HEK293T (cell line): ENCODE results near the gene ANOS1.

Experiments used
- CTCF ChIA-PET: fragments of 350-600 bp; formaldehyde crosslinking; extraction: SDS; loops from one replicate; lab custom pipeline; 2021; ENCODE audit warnings: antibody characterized with exemption, inconsistent platforms; lab: Yijun Ruan, JAX
- POLR2A ChIA-PET: fragments of 350-600 bp; formaldehyde crosslinking; extraction: SDS; loops from one replicate; lab custom pipeline; 2020; ENCODE audit warnings: antibody characterized with exemption, inconsistent platforms; lab: Yijun Ruan, JAX
- DNase-seq: peaks from one replicate; pipeline ENCODE4 v3.0.0; 2012; ENCODE audit warnings: mixed read lengths; ENCODE audit errors: extremely low spot score
- ARNT ChIP-seq: fragments of 450-650 bp; IDR thresholded peaks from 2 replicates; pipeline ENCODE4 v1.6.1; 2017; ENCODE audit warnings: mild to moderate bottlenecking
- BHLHE40 ChIP-seq: fragments of 450-650 bp; IDR thresholded peaks from 2 replicates; pipeline ENCODE4 v1.6.1; 2016; ENCODE audit warnings: mild to moderate bottlenecking, moderate library complexity, borderline replicate concordance
- CTBP1 ChIP-seq: fragments of 450-650 bp; IDR thresholded peaks from 2 replicates; pipeline ENCODE4 v1.6.1; 2016; ENCODE audit warnings: borderline replicate concordance
- ELF4 ChIP-seq: fragments of 450-650 bp; IDR thresholded peaks from 2 replicates; pipeline ENCODE4 v1.6.1; 2017; ENCODE audit warnings: antibody characterized with exemption
- FOXA1 ChIP-seq: fragments of 450-650 bp; IDR thresholded peaks from 2 replicates; pipeline ENCODE4 v1.6.1; 2016; ENCODE audit warnings: mild to moderate bottlenecking
- FOXK2 ChIP-seq: fragments of 450-650 bp; IDR thresholded peaks from 2 replicates; pipeline ENCODE4 v1.6.1; 2016; ENCODE audit warnings: mild to moderate bottlenecking
- FOXM1 ChIP-seq: fragments of 450-650 bp; IDR thresholded peaks from 2 replicates; pipeline ENCODE4 v1.6.1; 2017; ENCODE audit warnings: mild to moderate bottlenecking, borderline replicate concordance
- HDGF ChIP-seq: fragments of 450-650 bp; IDR thresholded peaks from 2 replicates; pipeline ENCODE4 v1.6.1; 2017; ENCODE audit warnings: antibody characterized with exemption, borderline replicate concordance
- L3MBTL2 ChIP-seq: fragments of 450-650 bp; conservative IDR thresholded peaks from 2 replicates; pipeline ENCODE4 v1.6.1; 2016; ENCODE audit warnings: mild to moderate bottlenecking
- LEF1 ChIP-seq: fragments of 450-650 bp; IDR thresholded peaks from 2 replicates; pipeline ENCODE4 v1.6.1; 2017; ENCODE audit warnings: mild to moderate bottlenecking, borderline replicate concordance
- NFRKB ChIP-seq: fragments of 450-650 bp; IDR thresholded peaks from 2 replicates; pipeline ENCODE4 v1.6.1; 2016; ENCODE audit warnings: mild to moderate bottlenecking, moderate library complexity
- PKNOX1 ChIP-seq: fragments of 450-650 bp; IDR thresholded peaks from 2 replicates; pipeline ENCODE4 v1.6.1; 2016
- SP1 ChIP-seq: fragments of 450-650 bp; IDR thresholded peaks from 2 replicates; pipeline ENCODE4 v1.6.1; 2017
- SUZ12 ChIP-seq: fragments of 450-650 bp; IDR thresholded peaks from 2 replicates; pipeline ENCODE4 v1.6.1; 2016; ENCODE audit warnings: mild to moderate bottlenecking
- TARDBP ChIP-seq: fragments of 450-650 bp; IDR thresholded peaks from 2 replicates; pipeline ENCODE4 v1.6.1; 2016
- ZNF384 ChIP-seq: fragments of 450-650 bp; IDR thresholded peaks from 2 replicates; pipeline ENCODE4 v1.6.1; 2016

Gene ANOS1

DNA sequence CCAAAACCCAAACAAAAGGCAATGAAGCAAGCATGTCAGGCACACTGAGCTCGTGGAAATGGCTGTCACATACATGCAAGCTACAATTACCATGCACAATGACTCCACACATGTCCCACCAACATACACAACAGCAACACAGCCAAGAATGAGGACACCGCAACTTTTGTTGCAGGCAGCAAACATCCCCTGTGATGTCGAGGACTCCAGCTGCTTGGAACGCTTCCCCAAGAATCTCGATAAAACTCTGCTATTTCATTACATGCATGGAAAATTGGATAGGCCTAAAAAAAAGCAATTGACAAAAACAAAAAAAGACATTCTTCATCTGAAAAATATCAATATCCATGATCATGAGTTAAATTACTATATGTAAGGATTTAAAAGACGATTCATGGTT is 11.8 kb downstream of the ANOS1 start:
- DNase-seq, result no peak
- ChIA-PET POLR2A (no interaction called here), CTCF (interaction anchor here (0.6 kb wide), 1 partner anchor 79 kb away, joined by 10 read pairs; no protein-coding TSS in a partner anchor)
- no peak for TF ChIP-seq FOXK2
- TF ChIP-seq ELF4, result no peak
- TF ChIP-seq FOXM1, result no peak
- no peak for TF ChIP-seq BHLHE40
- no peak for TF ChIP-seq TARDBP
- TF ChIP-seq HDGF, result no peak
- TF ChIP-seq PKNOX1, result no peak
- no peak for TF ChIP-seq CTBP1
- no peak for TF ChIP-seq SUZ12
- TF ChIP-seq LEF1, result no peak
- TF ChIP-seq ZNF384, result no peak
- TF ChIP-seq FOXA1, result no peak
- no peak for TF ChIP-seq ARNT
- TF ChIP-seq NFRKB, result no peak
- TF ChIP-seq L3MBTL2, result no peak

GRCh38 chrX:8717354-8717753 is 14.6 kb downstream of the ANOS1 start:
- TF ChIP-seq CTBP1 (no peak), FOXM1 (no peak), FOXK2 (no peak), HDGF (no peak), SP1 (no peak), TARDBP (no peak), L3MBTL2 (no peak), ELF4 (no peak), BHLHE40 (no peak), SUZ12 (no peak), FOXA1 (no peak), LEF1 (no peak), NFRKB (no peak), PKNOX1 (no peak), ZNF384 (no peak), ARNT (no peak)
- DNase-seq, result no peak
- CTCF ChIA-PET, result no interaction called here
- POLR2A ChIA-PET, result no interaction called here

- DNase-seq, result no peak
- TF ChIP-seq LEF1 (no peak), SUZ12 (no peak), CTBP1 (no peak), TARDBP (no peak), ZNF384 (no peak), HDGF (no peak), PKNOX1 (no peak), BHLHE40 (no peak), FOXA1 (no peak), FOXK2 (no peak), NFRKB (no peak), FOXM1 (no peak), ELF4 (no peak), ARNT (no peak), SP1 (no peak), L3MBTL2 (no peak)
- POLR2A ChIA-PET, result no interaction called here
- CTCF ChIA-PET, result no interaction called here
Measured at GRCh38 chrX:8714164-8714563, 17.8 kb downstream of the ANOS1 start.

- ChIA-PET CTCF (no interaction called here), POLR2A (no interaction called here)
- no peak for TF ChIP-seq SUZ12
- no peak for TF ChIP-seq BHLHE40
- TF ChIP-seq FOXK2, result no peak
- no peak for TF ChIP-seq ZNF384
- no peak for TF ChIP-seq SP1
- no peak for TF ChIP-seq LEF1
- TF ChIP-seq HDGF, result no peak
- no peak for TF ChIP-seq PKNOX1
- TF ChIP-seq TARDBP, result no peak
- TF ChIP-seq ARNT, result no peak
- TF ChIP-seq FOXM1, result no peak
- TF ChIP-seq CTBP1, result no peak
- TF ChIP-seq FOXA1, result no peak
Measured at GRCh38 chrX:8711401-8711800, 20.5 kb downstream of the ANOS1 start.

GRCh38 chrX:8704184-8704583 is 27.8 kb downstream of the ANOS1 start:
- no peak for TF ChIP-seq ARNT
- no peak for TF ChIP-seq SP1
- TF ChIP-seq ZNF384, result no peak
- POLR2A ChIA-PET, result no interaction called here
- CTCF ChIA-PET, result no interaction called here
- no peak for DNase-seq

More at GRCh38 chrX:8711401-8711800, 20.5 kb downstream of the ANOS1 start:
- DNase-seq, result no peak

- ChIA-PET CTCF (no interaction called here), POLR2A (no interaction called here)
Measured at GRCh38 chrX:8692871-8693270, 39.1 kb downstream of the ANOS1 start.

More at GRCh38 chrX:8692871-8693270, 39.1 kb downstream of the ANOS1 start:
- DNase-seq, result no peak
- TF ChIP-seq ELF4 (no peak), L3MBTL2 (no peak), BHLHE40 (no peak), PKNOX1 (no peak), SP1 (no peak), ARNT (no peak), FOXA1 (no peak), NFRKB (no peak), TARDBP (no peak), CTBP1 (no peak), FOXK2 (no peak), FOXM1 (no peak), SUZ12 (no peak), ZNF384 (no peak), LEF1 (no peak), HDGF (no peak)
